SKM-1 treated with dmso at 0.1 percent for 144 hours (cell line): ENCODE data around the gene NR2F1-AS1.
"Not testable (repeated sequence)": the region's sequence is repeated elsewhere in the genome, so short reads cannot be mapped to it uniquely, and the experiment has no call there.

Source experiments
- DNase-seq: peaks from one replicate; lab custom pipeline; 2025; ENCODE audit not compliant: unreplicated experiment; lab: John Stamatoyannopoulos, UW

NR2F1-AS1 gene

DNA sequence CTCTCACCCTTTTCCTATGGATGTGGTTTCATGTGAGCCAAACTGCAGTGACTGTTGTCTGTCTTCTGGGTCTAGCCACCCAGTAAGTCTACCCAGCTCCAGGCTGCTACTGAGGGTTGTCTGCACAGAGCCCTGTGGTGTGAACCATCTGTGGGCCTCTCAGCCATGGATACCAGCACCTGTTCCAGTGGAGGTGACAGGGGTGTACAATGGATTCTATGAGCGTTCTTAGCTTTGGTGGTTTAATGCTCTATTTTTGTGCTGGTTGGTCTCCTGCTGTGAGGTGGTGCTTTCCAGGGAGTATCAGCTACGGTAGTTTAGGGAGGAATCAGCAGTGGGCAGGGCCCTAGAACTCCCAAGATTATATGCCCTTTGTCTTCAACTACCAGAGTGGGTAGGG, 186.7 kb downstream of the NR2F1-AS1 start:
- no peak for DNase-seq

- DNase-seq, result not testable (repeated sequence)
Measured at GRCh38 chr5:93391169-93391568, 189.8 kb downstream of the NR2F1-AS1 start.

DNA sequence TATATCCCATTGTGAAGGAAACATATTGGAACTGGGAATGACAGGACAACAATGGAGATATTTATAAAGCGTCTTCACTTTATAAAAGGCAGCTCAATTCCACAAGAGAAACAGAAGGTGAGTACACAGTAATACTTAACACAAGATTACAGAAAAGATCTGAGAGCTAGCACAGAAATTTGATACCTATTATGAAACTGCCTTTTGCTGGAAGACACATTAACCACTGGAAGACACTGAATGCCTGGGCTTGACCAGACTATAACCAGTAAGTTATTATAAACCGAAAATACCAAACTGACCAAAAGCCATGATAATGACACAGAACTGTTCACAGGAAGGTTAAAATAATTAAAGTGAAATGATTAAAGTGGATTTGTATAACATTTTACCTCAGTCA, 195.4 kb downstream of the NR2F1-AS1 start:
- DNase-seq, result no peak

DNA sequence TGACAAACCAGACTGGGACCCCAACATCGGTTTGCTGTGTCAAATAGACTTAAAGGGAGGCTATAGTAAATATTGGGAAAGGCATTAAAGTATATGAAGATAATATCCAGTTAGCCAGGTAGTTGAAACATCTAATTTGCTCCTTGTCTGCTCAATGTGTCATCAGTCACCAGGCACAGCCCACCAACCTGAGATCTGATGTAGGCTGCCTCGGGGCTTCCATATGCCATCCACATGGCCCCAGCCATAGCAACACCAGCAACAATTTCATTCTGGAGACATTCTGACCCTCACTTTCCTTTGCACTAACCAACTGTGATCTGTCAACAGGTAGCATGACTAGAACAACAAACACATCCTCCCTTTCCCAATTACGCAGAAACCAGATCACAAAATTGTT, 196.0 kb downstream of the NR2F1-AS1 start:
- no peak for DNase-seq

DNA sequence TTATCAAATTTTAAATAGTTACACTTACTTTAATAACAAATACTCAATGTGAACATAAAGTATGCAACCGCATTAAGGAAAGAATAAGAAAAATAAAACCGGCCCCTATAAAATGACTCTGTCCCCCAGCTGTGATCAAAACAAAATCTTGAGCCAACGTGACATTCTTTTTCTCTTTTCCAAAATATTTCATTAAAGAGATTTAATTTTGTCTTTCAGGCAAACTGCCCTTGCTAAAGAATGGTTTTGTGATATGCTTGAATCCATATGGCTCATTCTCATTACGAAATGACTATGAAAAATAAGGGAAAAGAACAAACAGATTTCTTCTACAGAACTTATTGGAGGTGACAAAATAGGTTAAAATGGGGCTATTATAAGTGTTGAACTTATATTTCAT, 197.0 kb downstream of the NR2F1-AS1 start:
- no peak for DNase-seq

GRCh38 chr5:93382188-93382825, 198.7 kb downstream of the NR2F1-AS1 start:
- DNase-seq, result no peak

- no peak for DNase-seq
Measured at GRCh38 chr5:93381057-93381456, 200.0 kb downstream of the NR2F1-AS1 start.

GRCh38 chr5:93378073-93378472, 202.9 kb downstream of the NR2F1-AS1 start:
- no peak for DNase-seq

- DNase-seq, result no peak
Measured at GRCh38 chr5:93371893-93372292, 209.1 kb downstream of the NR2F1-AS1 start.

DNA sequence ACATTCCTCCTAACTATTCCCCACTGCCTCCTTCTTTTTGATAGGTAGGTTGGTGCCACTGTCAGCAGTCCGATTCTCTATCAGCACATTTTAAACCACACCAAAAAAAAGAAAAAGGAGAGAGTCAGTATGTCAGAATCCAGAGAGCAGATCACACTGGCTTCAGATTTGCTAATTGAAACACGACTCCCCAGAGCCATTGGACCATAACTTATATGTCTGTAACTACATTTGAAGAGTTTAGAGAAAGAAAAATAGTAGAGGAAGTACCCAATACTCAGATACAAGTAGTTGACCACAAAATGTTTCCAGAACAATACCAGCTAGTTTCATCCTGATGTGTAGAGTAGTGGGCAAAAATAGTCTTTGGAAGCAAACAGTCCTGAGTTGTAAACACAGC, 216.6 kb downstream of the NR2F1-AS1 start:
- DNase-seq, result no peak

DNA sequence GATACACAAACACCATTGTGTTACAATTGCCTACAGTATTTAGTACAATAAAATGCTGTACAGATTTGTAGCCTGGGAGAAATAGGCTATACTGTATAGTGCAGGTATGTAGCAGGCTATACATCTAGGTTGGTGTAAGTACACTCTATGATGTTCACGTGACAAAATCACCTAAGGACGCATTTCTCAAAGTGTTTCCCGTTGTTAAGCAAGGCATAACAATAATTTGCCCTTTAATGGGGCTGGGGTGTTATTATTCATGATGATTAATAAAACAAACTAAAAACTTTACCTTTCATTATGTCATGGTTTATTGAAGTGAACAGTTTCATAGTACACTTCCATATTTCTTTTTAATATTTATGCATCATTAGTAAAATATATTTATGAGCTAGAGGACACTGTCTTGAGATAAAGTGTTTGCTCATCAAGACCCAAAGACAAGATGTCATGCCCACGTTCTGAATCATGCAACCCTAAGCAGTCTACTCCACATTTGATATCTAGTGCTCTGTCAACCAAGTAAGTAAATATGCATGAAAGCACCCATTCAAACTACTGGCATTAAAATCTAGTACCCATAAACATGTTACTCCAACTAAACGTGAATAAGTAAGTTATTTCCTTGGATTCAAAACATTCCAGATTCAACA, 220.5 kb downstream of the NR2F1-AS1 start:
- no peak for DNase-seq

DNA sequence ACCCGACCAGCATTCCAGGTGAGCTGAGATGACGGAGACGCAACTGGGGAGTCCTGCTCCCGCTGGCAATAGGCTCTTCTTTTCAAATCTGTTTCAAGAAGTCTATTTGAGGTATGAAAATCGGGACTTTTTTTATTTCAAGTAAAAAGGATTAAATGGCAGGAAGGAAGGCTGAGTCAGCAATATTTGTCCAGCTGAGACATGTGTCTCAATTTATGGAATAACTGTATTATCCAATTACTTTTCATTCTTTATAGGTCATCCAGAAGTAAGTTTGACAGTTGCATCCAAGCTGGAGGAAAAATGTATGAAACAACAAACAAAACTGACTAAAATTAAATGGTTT, 221.1 kb downstream of the NR2F1-AS1 start:
- no peak for DNase-seq
